Loucy (cell line): ENCODE results near the gene C6orf52.

Experiments
- H2AFZ ChIP-seq: fragments of 200-600 bp; sonication (generic); 2 replicates; pipeline ENCODE4 v1.6.0; 2016; ENCODE audit warnings: antibody characterized with exemption, mild to moderate bottlenecking, low read length, moderate library complexity
- H3F3A ChIP-seq: fragments of 200-600 bp; 2 replicates; pipeline ENCODE4 v1.6.0; 2016; ENCODE audit warnings: antibody characterized with exemption, low read depth, mild to moderate bottlenecking
- H3K27me3 ChIP-seq: fragments of 200-600 bp; sonication (generic); 2 replicates; pipeline ENCODE4 v1.6.1; 2014; ENCODE audit warnings: low read length, mild to moderate bottlenecking; ENCODE audit not compliant: insufficient read depth, poor library complexity, severe bottlenecking
- H3K36me3 ChIP-seq: fragments of 200-600 bp; sonication (generic); 2 replicates; pipeline ENCODE4 v1.6.1; 2016; ENCODE audit warnings: low read length; ENCODE audit not compliant: insufficient read depth
- H3K4me1 ChIP-seq: fragments of 200-600 bp; sonication (generic); 2 replicates; pipeline ENCODE4 v1.5.1; 2014; ENCODE audit warnings: low read length, mild to moderate bottlenecking; ENCODE audit not compliant: insufficient read depth, poor library complexity, severe bottlenecking
- H3K4me2 ChIP-seq: fragments of 200-600 bp; sonication (generic); 2 replicates; pipeline ENCODE4 v1.6.0; 2014; ENCODE audit warnings: antibody characterized with exemption, low read length, low read depth, mild to moderate bottlenecking; ENCODE audit not compliant: poor library complexity, severe bottlenecking
- H3K4me3 ChIP-seq: fragments of 200-600 bp; sonication (generic); 2 replicates; pipeline ENCODE4 v1.5.1; 2014; ENCODE audit warnings: low read length, mild to moderate bottlenecking, mixed read lengths; ENCODE audit not compliant: poor library complexity, severe bottlenecking
- H3K79me2 ChIP-seq: fragments of 200-600 bp; sonication (generic); 2 replicates; pipeline ENCODE4 v1.6.1; 2014; ENCODE audit warnings: low read length; ENCODE audit not compliant: insufficient read depth
- H3K9ac ChIP-seq: fragments of 200-600 bp; sonication (generic); 2 replicates; pipeline ENCODE4 v1.6.0; 2014; ENCODE audit warnings: mild to moderate bottlenecking, low read depth, low read length, moderate library complexity; ENCODE audit not compliant: poor library complexity, severe bottlenecking
- H3K9me2 ChIP-seq: fragments of 200-600 bp; sonication (generic); replicated peaks from 2 replicates; pipeline ENCODE4 v1.6.1; 2016; ENCODE audit warnings: low read depth, low read length, mixed read lengths
- H3K9me3 ChIP-seq: fragments of 200-600 bp; sonication (generic); 2 replicates; pipeline ENCODE4 v1.6.1; 2014; ENCODE audit warnings: mild to moderate bottlenecking, antibody characterized with exemption, low read length, low read depth; ENCODE audit not compliant: insufficient read depth
- H4K20me1 ChIP-seq: fragments of 200-600 bp; sonication (generic); 2 replicates; pipeline ENCODE4 v1.6.0; 2014; ENCODE audit warnings: antibody characterized with exemption, low read length, mild to moderate bottlenecking; ENCODE audit not compliant: insufficient read depth, poor library complexity, severe bottlenecking
- EZH2phosphoT487 ChIP-seq: fragments of 200-600 bp; IDR thresholded peaks from 2 replicates; pipeline ENCODE4 v1.6.1; 2018; ENCODE audit warnings: antibody characterized with exemption, mild to moderate bottlenecking, moderate library complexity, borderline replicate concordance
- TF ChIP-seq, protein P1 (sequence below): fragments of 200-600 bp; sonication (generic); conservative IDR thresholded peaks from 2 replicates; pipeline ENCODE4 v1.5.1; 2014; ENCODE audit warnings: mild to moderate bottlenecking, antibody characterized with exemption, low read length

The C6orf52 gene

GRCh38 chr6:10720265-10720959 lies 26.0 kb upstream of the C6orf52 start:
- Histone ChIP-seq H3K4me1 (peaks cover 31% of the 10 kb centered on the region), H3K4me3 (peak overlapping the region; percentile 66), H3K9me3 (no peaks in the 10 kb centered on the region), H2AFZ (no peak overlapping the region), H3K79me2 (peaks cover 21% of the 10 kb centered on the region), H3K36me3 (no peaks in the 10 kb centered on the region), H3F3A (no peaks in the 10 kb centered on the region), H4K20me1 (no peaks in the 10 kb centered on the region), H3K9ac (peak overlapping the region; percentile 71), H3K9me2 (no peaks in the 10 kb centered on the region), H3K4me2 (peak overlapping the region; percentile 43), H3K27me3 (no peaks in the 10 kb centered on the region)
- TF ChIP-seq, protein P1, sequence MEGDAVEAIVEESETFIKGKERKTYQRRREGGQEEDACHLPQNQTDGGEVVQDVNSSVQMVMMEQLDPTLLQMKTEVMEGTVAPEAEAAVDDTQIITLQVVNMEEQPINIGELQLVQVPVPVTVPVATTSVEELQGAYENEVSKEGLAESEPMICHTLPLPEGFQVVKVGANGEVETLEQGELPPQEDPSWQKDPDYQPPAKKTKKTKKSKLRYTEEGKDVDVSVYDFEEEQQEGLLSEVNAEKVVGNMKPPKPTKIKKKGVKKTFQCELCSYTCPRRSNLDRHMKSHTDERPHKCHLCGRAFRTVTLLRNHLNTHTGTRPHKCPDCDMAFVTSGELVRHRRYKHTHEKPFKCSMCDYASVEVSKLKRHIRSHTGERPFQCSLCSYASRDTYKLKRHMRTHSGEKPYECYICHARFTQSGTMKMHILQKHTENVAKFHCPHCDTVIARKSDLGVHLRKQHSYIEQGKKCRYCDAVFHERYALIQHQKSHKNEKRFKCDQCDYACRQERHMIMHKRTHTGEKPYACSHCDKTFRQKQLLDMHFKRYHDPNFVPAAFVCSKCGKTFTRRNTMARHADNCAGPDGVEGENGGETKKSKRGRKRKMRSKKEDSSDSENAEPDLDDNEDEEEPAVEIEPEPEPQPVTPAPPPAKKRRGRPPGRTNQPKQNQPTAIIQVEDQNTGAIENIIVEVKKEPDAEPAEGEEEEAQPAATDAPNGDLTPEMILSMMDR = no peak
- TF ChIP-seq EZH2phosphoT487 = no peak

GRCh38 chr6:10719964-10720264 lies 25.5 kb upstream of the C6orf52 start:
- H3K9me2 ChIP-seq = no peaks in the 10 kb centered on the region
- peak overlapping the region; percentile 43 for H3K4me2 ChIP-seq
- peak overlapping the region; percentile 66 for H3K4me3 ChIP-seq
- no peaks in the 10 kb centered on the region for H3K9me3 ChIP-seq
- peak overlapping the region; percentile 71 for H3K9ac ChIP-seq
- H3K4me1 ChIP-seq = peaks cover 29% of the 10 kb centered on the region
- no peaks in the 10 kb centered on the region for H3K36me3 ChIP-seq
- H4K20me1 ChIP-seq = no peaks in the 10 kb centered on the region
- no peaks in the 10 kb centered on the region for H3F3A ChIP-seq
- H2AFZ ChIP-seq = no peak overlapping the region
- H3K27me3 ChIP-seq = no peaks in the 10 kb centered on the region
- TF ChIP-seq, protein P1 = no peak
- peaks cover 16% of the 10 kb centered on the region for H3K79me2 ChIP-seq

- TF ChIP-seq EZH2phosphoT487 = no peak
- TF ChIP-seq, protein P1 = no peak
- Histone ChIP-seq H3K4me2 (no peak overlapping the region), H3K27me3 (no peaks in the 10 kb centered on the region), H3K36me3 (no peaks in the 10 kb centered on the region), H3K4me3 (no peak overlapping the region), H3F3A (no peaks in the 10 kb centered on the region), H3K9ac (peak overlapping the region; percentile 48), H3K9me2 (no peaks in the 10 kb centered on the region), H2AFZ (no peak overlapping the region), H3K4me1 (peaks cover 24% of the 10 kb centered on the region), H3K79me2 (peaks cover 12% of the 10 kb centered on the region), H4K20me1 (no peaks in the 10 kb centered on the region), H3K9me3 (no peaks in the 10 kb centered on the region)
Measured at GRCh38 chr6:10719296-10719963, 25.0 kb upstream of the C6orf52 start.
